PFSK-1 (cell line): ENCODE data around the gene CLTCL1.

Source experiments
- POLR2AphosphoS5 ChIP-seq: IDR thresholded peaks from 2 replicates; pipeline ENCODE4 v1.6.1; 2012; ENCODE audit warnings: low read depth, mild to moderate bottlenecking, control low read depth, low read length, moderate library complexity
- REST ChIP-seq, 2 experiments: IDR thresholded peaks; 2 replicates each; pipeline versions ENCODE4 v1.6.1 to v1.8.0; 2011 to 2012; ENCODE audit warnings: low read depth in 2 of 2, low read length in 2 of 2, control low read depth in 1 of 2, inconsistent platforms in 1 of 2, mild to moderate bottlenecking in 1 of 2, moderate library complexity in 1 of 2; ENCODE audit not compliant: insufficient read depth in 1 of 2
- TAF1 ChIP-seq: IDR thresholded peaks from 2 replicates; pipeline ENCODE4 v1.6.1; 2012; ENCODE audit warnings: low read length, control low read depth, borderline replicate concordance; ENCODE audit not compliant: insufficient read depth

- TF ChIP-seq TAF1 = no peak
- no peak for TF ChIP-seq REST (IDR thresholded peaks at IDR 0.05; ENCODE audit: insufficient read depth in 1 of 2, low read depth in 2 of 2, low read length in 2 of 2)
- TF ChIP-seq POLR2AphosphoS5 = no peak
Observed at GRCh38 chr22:19244600-19245352, 46.7 kb downstream of the CLTCL1 start.
